Memory B cell (primary cell): ENCODE measurements around the gene MKRN2.

ENCODE experiments used
- ATAC-seq: fragments of 150-1000 bp; cut with Tn5 transposase; 2 replicates; pipeline ENCODE4 v1.10.0; 2021; ENCODE audit warnings: low read depth, mild to moderate bottlenecking, moderate library complexity
- DNase-seq, 2 donors: peaks; one replicate each; pipeline ENCODE4 v3.0.0; 2022; ENCODE audit warnings: low spot score in 2 of 2
- H3K27ac Mint-ChIP-seq: one replicate; pipeline ENCODE4 v1.8.0; 2022; ENCODE audit warnings: mild to moderate bottlenecking, moderate library complexity, mixed read lengths
- H3K27me3 Mint-ChIP-seq: one replicate; pipeline ENCODE4 v1.8.0; 2022; ENCODE audit warnings: mixed read lengths
- H3K36me3 Mint-ChIP-seq: one replicate; pipeline ENCODE4 v1.8.0; 2022; ENCODE audit warnings: mild to moderate bottlenecking, mixed read lengths
- H3K4me1 Mint-ChIP-seq: one replicate; pipeline ENCODE4 v1.8.0; 2022; ENCODE audit warnings: mixed read lengths
- H3K4me3 Mint-ChIP-seq: one replicate; pipeline ENCODE4 v1.8.0; 2022; ENCODE audit warnings: mild to moderate bottlenecking, moderate library complexity, mixed read lengths
- H3K9me3 Mint-ChIP-seq: one replicate; pipeline ENCODE4 v1.8.0; 2022; ENCODE audit warnings: mixed read lengths

The MKRN2 gene

DNA sequence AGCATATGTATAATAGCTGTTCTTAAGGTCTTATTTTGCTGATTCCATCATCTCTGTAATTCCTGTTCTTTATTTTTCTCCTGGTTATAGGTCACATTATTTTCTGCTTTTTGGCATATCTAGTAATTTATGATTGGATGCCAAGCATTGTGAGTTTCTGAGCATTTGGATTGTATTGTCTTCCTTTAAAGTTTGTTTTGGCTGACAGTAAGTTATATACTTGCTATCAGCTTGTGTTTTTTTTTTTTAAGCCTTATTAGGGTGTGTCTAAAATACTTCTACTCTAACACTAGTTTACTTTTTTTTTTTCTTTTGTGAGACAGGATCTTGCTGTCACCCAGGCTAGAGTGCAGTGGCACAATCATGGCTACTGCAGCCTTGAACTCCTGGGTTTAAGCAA lies 10.1 kb downstream of the MKRN2 start:
- Mint-ChIP-seq H3K4me1 (peaks cover 13% of the 10 kb centered on the region), H3K36me3 (peaks cover 38% of the 10 kb centered on the region), H3K9me3 (peaks cover 9% of the 10 kb centered on the region), H3K27ac (no peak overlapping the region), H3K4me3 (no peak overlapping the region), H3K27me3 (no peaks in the 10 kb centered on the region)
- DNase-seq: no peak
- ATAC-seq: no peak

DNA sequence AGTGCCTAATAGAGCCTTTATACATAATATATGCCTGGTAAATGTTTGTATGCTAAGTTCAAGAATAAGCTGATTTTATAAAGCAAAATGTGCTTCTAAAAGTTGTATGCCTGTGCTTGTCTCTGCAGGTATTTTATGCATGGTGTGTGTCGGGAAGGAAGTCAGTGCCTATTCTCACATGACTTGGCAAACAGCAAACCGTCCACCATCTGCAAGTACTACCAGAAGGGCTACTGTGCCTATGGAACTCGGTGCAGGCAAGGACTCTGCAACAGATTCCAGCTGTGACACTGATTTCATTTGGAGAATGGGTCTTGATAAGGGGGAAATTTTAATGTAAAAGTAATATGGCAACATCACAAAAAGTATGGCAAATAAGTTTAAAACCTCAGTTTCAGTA lies 11.9 kb downstream of the MKRN2 start:
- peak overlapping the region; percentile 45 for H3K27ac Mint-ChIP-seq
- ATAC-seq (no peak), DNase-seq (no peak)
- peaks cover 47% of the 10 kb centered on the region for H3K36me3 Mint-ChIP-seq
- H3K27me3 Mint-ChIP-seq: no peaks in the 10 kb centered on the region
- H3K4me3 Mint-ChIP-seq: no peak overlapping the region
- peaks cover 9% of the 10 kb centered on the region for H3K9me3 Mint-ChIP-seq
- H3K4me1 Mint-ChIP-seq: peaks cover 8% of the 10 kb centered on the region

DNA sequence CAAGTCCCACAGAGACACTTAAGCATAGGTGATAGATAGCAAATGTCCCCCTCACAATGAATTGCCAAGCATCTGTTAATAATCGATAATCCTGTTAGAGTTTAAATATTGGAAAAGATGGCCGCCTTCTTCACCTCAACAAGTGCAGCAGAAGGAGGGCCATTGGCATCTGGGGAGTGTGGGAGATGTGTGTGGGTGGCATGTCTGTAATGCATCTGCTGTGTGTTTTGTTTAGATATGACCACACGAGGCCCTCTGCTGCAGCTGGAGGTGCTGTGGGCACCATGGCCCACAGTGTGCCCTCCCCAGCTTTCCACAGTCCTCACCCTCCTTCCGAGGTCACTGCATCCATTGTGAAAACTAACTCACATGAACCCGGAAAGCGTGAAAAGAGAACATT lies 12.9 kb downstream of the MKRN2 start:
- Mint-ChIP-seq H3K4me3 (no peak overlapping the region), H3K36me3 (peaks cover 49% of the 10 kb centered on the region), H3K27me3 (no peaks in the 10 kb centered on the region), H3K4me1 (peaks cover 5% of the 10 kb centered on the region), H3K27ac (no peak overlapping the region), H3K9me3 (peaks cover 7% of the 10 kb centered on the region)
- DNase-seq: no peak
- no peak for ATAC-seq

DNA sequence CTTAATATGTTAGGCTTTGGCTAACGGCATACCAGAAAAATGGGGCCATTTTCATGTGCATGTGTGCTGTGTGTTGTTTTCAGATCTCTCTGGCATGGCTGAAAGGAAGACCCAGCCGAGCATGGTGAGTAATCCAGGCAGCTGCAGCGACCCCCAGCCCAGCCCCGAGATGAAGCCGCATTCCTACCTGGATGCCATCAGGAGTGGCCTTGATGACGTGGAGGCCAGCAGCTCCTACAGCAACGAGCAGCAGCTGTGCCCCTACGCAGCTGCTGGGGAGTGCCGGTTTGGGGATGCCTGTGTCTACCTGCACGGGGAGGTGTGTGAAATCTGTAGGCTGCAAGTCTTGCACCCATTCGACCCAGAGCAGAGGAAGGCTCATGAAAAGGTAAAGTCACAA lies 15.1 kb downstream of the MKRN2 start:
- no peak overlapping the region for H3K4me3 Mint-ChIP-seq
- no peaks in the 10 kb centered on the region for H3K4me1 Mint-ChIP-seq
- H3K9me3 Mint-ChIP-seq: peaks cover under 1% of the 10 kb centered on the region
- DNase-seq (no peak), ATAC-seq (no peak)
- H3K27me3 Mint-ChIP-seq: no peaks in the 10 kb centered on the region
- H3K27ac Mint-ChIP-seq: no peak overlapping the region
- H3K36me3 Mint-ChIP-seq: peaks cover 54% of the 10 kb centered on the region

DNA sequence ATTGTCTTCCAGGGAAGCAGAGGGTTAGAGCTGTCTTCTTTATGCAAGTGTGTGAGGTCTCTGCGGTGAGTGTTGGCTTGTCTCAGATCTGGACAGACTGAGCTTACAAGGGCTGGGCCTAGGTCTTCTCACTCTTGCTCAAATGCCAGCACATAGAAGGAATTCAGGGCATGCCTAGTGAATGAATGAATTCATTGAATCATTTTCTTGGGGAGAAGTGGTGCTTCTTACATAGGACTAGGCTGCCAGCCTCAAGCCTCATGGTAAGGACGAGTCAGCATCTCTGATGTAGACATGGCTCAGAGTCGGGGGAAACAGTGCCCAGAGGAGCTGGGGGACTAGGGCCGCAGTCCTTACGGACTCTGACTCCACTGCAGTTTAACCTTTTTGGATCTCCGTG lies 17.2 kb downstream of the MKRN2 start:
- no peak for ATAC-seq
- Mint-ChIP-seq H3K9me3 (peaks cover 4% of the 10 kb centered on the region), H3K4me3 (no peak overlapping the region), H3K27ac (no peak overlapping the region), H3K27me3 (no peaks in the 10 kb centered on the region), H3K4me1 (peaks cover 2% of the 10 kb centered on the region), H3K36me3 (peaks cover 63% of the 10 kb centered on the region)
- DNase-seq: no peak

DNA sequence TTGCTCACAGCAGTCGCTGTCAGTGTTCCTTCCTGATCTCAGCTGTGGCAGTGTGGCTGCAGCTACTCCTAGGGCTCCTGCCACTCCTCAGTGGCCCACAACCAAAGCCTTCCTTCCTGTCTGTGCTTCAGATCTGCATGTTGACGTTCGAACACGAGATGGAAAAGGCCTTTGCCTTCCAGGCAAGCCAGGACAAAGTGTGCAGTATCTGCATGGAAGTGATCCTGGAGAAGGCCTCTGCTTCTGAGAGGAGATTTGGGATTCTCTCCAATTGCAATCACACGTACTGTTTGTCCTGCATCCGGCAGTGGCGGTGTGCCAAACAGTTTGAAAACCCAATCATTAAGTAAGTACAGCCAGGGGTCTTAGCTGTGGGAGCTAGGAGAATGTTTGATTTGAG lies 17.8 kb downstream of the MKRN2 start:
- H3K27me3 Mint-ChIP-seq: no peaks in the 10 kb centered on the region
- H3K36me3 Mint-ChIP-seq: peaks cover 64% of the 10 kb centered on the region
- H3K27ac Mint-ChIP-seq: no peak overlapping the region
- no peak overlapping the region for H3K4me3 Mint-ChIP-seq
- DNase-seq: no peak
- peaks cover 4% of the 10 kb centered on the region for H3K9me3 Mint-ChIP-seq
- no peak for ATAC-seq
- H3K4me1 Mint-ChIP-seq: peaks cover 6% of the 10 kb centered on the region

DNA sequence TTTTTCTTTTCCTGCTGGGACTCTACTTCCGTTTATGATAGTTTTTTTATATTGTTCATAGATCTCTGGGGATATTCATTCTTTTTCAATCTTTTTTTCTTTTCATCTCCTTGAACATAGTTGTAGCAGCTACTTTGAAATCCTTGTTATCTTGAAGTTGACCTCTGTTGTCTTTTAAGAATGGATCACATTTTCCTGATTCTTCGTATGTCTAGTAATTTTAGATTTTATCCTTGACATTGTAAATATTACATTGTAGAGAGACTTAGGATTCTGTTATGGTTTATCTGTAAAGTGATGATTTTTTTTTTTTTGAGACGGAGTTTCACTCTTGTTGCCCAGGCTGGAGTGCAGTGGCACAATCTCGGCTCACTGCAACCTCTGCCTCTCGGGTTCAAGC lies 20.5 kb downstream of the MKRN2 start:
- Mint-ChIP-seq H3K4me3 (no peak overlapping the region), H3K27ac (no peak overlapping the region), H3K4me1 (peaks cover 6% of the 10 kb centered on the region), H3K36me3 (peaks cover 58% of the 10 kb centered on the region), H3K27me3 (no peaks in the 10 kb centered on the region), H3K9me3 (peaks cover 4% of the 10 kb centered on the region)
- DNase-seq (no peak), ATAC-seq (no peak)

DNA sequence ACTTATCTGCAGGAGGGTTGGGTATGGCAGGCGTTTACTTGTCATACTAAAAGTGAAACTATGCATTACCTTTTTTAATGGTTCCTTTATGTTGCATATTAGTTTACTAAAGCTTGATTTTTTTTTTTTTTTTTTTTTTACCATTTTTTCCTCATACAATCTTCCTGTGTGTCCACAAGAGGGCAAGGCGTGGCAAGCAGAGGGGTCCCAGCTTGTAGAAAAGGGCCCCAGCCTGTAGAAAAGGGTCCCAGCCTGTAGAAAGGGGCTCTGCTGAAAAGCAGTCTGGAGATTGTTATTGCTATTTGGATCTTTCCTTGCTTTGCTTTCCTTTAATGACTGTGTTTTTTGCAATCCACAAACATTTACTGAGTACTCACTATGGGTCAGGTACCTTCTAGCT lies 21.9 kb downstream of the MKRN2 start:
- peaks cover 6% of the 10 kb centered on the region for H3K4me1 Mint-ChIP-seq
- peaks cover 4% of the 10 kb centered on the region for H3K9me3 Mint-ChIP-seq
- peak overlapping the region; percentile 72 for H3K27ac Mint-ChIP-seq
- ATAC-seq (no peak), DNase-seq (no peak)
- no peak overlapping the region for H3K4me3 Mint-ChIP-seq
- H3K27me3 Mint-ChIP-seq: no peaks in the 10 kb centered on the region
- peaks cover 54% of the 10 kb centered on the region for H3K36me3 Mint-ChIP-seq

DNA sequence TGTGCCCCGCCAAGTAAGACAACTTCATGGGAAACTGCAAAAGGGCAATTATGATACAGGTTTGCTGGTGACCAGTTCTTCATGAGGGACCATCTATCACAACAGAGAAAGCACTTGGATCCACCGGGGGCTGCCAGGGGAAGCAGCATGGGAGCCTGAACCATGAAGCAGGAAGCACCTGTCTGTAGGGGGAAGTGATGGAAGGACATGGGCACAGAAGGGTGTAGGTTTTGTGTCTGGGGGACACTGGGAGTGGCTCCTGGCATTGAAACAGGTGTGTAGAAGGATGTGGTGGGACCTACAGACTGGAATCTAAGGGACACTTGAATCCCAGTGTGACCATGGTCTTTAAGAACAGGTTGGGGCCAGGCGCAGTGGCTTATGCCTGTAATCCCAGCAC lies 22.6 kb downstream of the MKRN2 start:
- ATAC-seq (no peak), DNase-seq (no peak)
- no peak overlapping the region for H3K4me3 Mint-ChIP-seq
- peaks cover 4% of the 10 kb centered on the region for H3K9me3 Mint-ChIP-seq
- H3K27ac Mint-ChIP-seq: peak overlapping the region; percentile 72
- H3K36me3 Mint-ChIP-seq: peaks cover 52% of the 10 kb centered on the region
- H3K27me3 Mint-ChIP-seq: no peaks in the 10 kb centered on the region
- H3K4me1 Mint-ChIP-seq: peaks cover 6% of the 10 kb centered on the region

DNA sequence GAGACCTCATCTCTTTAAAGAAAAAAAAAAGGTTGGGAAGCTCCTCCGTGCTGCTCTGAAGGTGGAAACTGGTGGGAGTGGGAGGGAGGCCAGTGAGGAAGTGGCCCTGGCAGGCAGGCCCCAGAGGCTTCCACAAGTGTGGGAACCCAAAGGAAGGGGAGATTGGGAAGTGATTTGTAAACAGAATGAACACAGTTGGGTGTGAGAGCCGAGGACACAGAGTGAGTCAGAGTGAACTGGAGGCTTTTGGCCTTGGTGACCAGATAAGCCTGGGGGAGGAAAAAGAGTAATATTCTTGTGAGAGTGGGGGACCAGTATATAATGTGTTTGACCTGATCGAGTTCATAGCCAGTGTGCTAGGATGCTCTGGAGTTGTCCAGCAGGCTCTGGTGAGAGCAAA lies 23.0 kb downstream of the MKRN2 start:
- Mint-ChIP-seq H3K4me1 (peaks cover 6% of the 10 kb centered on the region), H3K36me3 (peaks cover 56% of the 10 kb centered on the region), H3K4me3 (no peak overlapping the region), H3K27ac (peak overlapping the region; percentile 72), H3K27me3 (no peaks in the 10 kb centered on the region), H3K9me3 (peaks cover 4% of the 10 kb centered on the region)
- ATAC-seq (no peak), DNase-seq (no peak)

DNA sequence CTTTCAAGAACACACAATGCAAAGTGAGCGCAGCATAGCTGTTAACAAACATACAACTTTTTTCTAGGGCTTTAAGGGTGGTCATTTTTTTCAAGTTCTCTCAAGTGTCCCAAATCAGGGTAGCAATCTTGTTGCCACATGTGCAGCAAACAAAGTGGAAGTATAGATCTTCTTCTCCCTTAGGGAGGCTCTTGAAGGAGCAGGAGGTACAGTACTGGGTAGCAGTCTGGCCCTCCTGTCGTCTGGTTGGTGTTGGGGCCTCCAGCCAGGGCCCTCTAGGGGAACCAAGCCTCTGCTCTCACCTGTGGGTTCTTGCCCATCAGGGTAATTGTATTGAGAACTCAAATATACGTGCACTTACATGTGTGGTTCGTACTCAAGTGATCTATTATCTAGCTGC lies 25.8 kb downstream of the MKRN2 start:
- DNase-seq (no peak), ATAC-seq (no peak)
- H3K27ac Mint-ChIP-seq: no peak overlapping the region
- no peak overlapping the region for H3K4me3 Mint-ChIP-seq
- H3K4me1 Mint-ChIP-seq: peaks cover 6% of the 10 kb centered on the region
- H3K9me3 Mint-ChIP-seq: no peaks in the 10 kb centered on the region
- peaks cover 34% of the 10 kb centered on the region for H3K36me3 Mint-ChIP-seq
- H3K27me3 Mint-ChIP-seq: no peaks in the 10 kb centered on the region

DNA sequence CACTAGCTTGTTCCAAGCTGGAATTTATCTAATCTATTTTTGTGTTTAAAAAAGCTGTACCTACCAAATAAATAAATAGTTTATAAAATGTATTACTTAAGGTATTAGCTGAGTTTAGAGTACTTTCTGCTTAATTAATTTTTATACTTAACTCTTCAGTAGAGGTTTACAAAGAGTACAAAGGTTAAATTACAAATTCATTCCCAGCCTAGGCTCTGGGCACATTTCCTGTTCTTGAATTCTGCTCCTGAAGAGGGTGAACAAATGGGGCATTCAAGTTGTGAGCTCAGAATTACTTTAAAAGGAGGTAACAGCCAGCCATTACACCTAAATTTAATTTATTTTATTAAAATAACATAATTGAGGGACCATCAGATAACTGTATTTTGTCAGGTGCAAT lies 26.4 kb downstream of the MKRN2 start:
- no peak for DNase-seq
- no peak overlapping the region for H3K4me3 Mint-ChIP-seq
- peaks cover 32% of the 10 kb centered on the region for H3K36me3 Mint-ChIP-seq
- no peak overlapping the region for H3K27ac Mint-ChIP-seq
- no peaks in the 10 kb centered on the region for H3K27me3 Mint-ChIP-seq
- peaks cover 6% of the 10 kb centered on the region for H3K4me1 Mint-ChIP-seq
- no peaks in the 10 kb centered on the region for H3K9me3 Mint-ChIP-seq
- no peak for ATAC-seq

DNA sequence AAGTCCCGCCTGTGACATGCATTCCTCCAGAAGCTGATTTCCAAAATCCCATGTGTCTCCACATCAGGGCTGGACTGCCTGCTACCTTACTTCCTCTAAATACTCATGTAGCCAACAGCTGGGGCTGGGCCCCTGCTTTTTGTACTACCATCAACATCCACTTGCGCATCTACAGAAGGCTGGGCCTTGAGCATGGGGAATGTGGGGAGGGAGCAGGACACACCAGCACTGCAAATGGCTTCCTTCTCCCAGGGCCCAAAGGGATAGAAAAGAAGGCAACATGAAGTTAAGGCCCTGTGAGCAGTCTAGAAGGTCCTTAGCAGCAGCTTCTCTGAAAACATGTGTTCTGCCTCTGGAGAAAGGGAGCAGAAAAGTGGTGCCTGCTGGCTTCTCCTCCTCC lies 27.2 kb downstream of the MKRN2 start:
- H3K4me1 Mint-ChIP-seq: peaks cover 4% of the 10 kb centered on the region
- peaks cover 33% of the 10 kb centered on the region for H3K36me3 Mint-ChIP-seq
- peak overlapping the region; percentile 35 for H3K27ac Mint-ChIP-seq
- H3K9me3 Mint-ChIP-seq: no peaks in the 10 kb centered on the region
- no peak overlapping the region for H3K4me3 Mint-ChIP-seq
- H3K27me3 Mint-ChIP-seq: no peaks in the 10 kb centered on the region
- ATAC-seq: no peak
- DNase-seq: no peak

DNA sequence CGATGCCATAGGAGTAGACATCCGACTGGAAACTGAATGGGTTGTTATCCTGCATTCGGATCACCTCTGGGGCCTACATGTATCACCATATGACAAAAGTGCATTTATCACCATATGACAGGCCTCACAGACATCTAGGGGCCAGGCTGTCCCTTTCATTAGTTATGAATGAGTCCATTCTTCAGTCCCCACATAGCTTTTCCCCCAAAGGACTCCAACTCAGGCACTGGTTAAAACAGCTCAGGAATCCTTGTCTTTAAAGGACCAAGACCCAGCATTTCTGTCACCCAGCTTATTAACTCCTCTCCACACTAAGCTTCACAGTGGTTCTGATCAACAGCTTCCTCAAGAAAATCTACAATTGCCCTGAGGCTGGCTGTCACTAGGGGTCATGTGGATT lies 28.3 kb downstream of the MKRN2 start:
- ATAC-seq (no peak), DNase-seq (no peak)
- Mint-ChIP-seq H3K4me1 (no peaks in the 10 kb centered on the region), H3K27me3 (no peaks in the 10 kb centered on the region), H3K4me3 (no peak overlapping the region), H3K27ac (peak overlapping the region; percentile 83), H3K36me3 (peaks cover 26% of the 10 kb centered on the region), H3K9me3 (no peaks in the 10 kb centered on the region)

DNA sequence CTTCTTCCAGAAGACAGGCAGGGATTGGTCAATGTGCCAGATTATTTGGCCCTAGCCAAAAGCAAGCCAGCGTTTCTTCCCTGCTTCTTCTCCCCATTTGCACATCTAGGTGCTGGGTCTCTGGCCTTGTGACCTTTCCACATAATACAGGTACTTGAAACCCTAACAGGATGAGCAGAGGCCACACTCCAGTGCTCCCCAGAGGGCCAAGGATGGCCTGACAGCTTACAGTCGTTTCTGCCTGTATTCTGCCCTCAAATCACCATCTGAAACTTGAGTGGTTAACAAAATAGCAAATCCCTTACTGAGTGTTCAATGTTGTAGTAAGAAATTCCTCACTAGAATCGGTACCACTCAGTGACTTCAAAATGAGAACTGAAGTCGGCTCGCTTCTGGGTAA lies 29.1 kb downstream of the MKRN2 start:
- H3K27ac Mint-ChIP-seq: peak overlapping the region; percentile 83
- no peak for ATAC-seq

DNA sequence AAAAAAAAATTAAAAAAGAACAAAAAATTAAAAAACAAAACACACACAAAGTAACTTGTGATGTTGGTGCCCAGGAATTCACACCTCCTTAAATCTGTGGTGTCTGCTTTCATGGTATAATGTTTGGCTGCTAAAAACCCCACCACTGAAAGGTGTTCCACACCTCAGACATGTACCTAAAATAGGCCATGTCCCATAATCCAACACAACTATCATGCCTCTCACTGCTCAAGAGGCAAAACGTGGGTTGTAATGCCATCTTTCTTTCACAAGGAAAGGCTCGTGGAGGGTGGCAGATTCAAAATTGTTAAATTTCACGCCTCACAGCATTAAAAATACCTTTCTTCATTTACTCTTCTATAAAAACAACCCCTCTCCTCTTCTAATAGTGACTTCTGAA lies 29.5 kb downstream of the MKRN2 start:
- Mint-ChIP-seq H3K4me1 (peaks cover 8% of the 10 kb centered on the region), H3K4me3 (no peak overlapping the region), H3K27ac (peak overlapping the region; percentile 83), H3K36me3 (peaks cover 25% of the 10 kb centered on the region), H3K9me3 (no peaks in the 10 kb centered on the region), H3K27me3 (no peaks in the 10 kb centered on the region)
- ATAC-seq (no peak), DNase-seq (no peak)

More for the DNA sequence above, 29.1 kb downstream of the MKRN2 start:
- H3K4me3 Mint-ChIP-seq: no peak overlapping the region
- peaks cover 6% of the 10 kb centered on the region for H3K4me1 Mint-ChIP-seq
- H3K9me3 Mint-ChIP-seq: no peaks in the 10 kb centered on the region
- peaks cover 24% of the 10 kb centered on the region for H3K36me3 Mint-ChIP-seq
- no peaks in the 10 kb centered on the region for H3K27me3 Mint-ChIP-seq
- no peak for DNase-seq
